ENCODE measurements around the gene PIP5K1B.

DNA sequence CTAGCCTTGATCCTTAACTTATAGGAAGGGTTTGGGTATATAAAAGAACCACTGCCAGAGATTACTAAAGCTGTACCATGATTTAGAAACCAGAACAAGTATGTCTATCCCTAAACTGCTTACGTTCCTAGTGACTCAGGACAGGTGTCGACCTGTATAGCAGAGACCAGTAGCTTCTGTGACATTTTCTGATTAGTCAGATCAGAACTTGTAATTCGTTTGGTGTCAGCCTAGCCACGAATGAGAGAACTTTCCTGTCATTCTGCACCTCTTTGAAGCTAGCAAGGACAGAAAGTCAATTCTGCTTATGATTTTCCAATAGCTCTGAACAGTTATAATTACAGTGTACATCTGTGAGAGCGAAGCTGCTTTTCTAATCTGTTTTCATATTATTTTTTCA is 269.4 kb downstream of the PIP5K1B start:
- TF ChIP-seq POLR2AphosphoS5 (IDR thresholded peaks at IDR 0.05; ENCODE audit: borderline replicate concordance, low read depth, low read length) (no peak), EZH2 (IDR thresholded peaks at IDR 0.05) (no peak)
